Esophagus squamous epithelium (tissue), 5 donors: ENCODE results near the gene KRTAP5-1. TPM values are rescaled to one million over a fixed set of nuclear protein-coding genes. Genes with fewer than 3 reads are reported as not detected.

Experiments
- DNase-seq: peaks from one replicate; lab custom pipeline; 2025; lab: John Stamatoyannopoulos, UW
- H3K27ac ChIP-seq, 4 donors: fragments of 200-600 bp; sonication (generic); one replicate each; pipeline ENCODE4 v1.5.1; 2016 to 2019; ENCODE audit warnings: mild to moderate bottlenecking in 1 of 4
- H3K27me3 ChIP-seq, 4 donors: fragments of 200-600 bp; sonication (generic); 1 replicate in 3 of 4; 2 replicates in 1 of 4; pipeline versions ENCODE4 v1.5.1 to v1.6.0; 2017 to 2021; ENCODE audit warnings: antibody characterized with exemption in 1 of 4
- H3K36me3 ChIP-seq, 3 donors: fragments of 200-600 bp; sonication (generic); one replicate each; pipeline ENCODE4 v1.5.1; 2016 to 2019
- H3K4me1 ChIP-seq, 3 donors: fragments of 200-600 bp; sonication (generic); one replicate each; pipeline ENCODE4 v1.5.1; 2017 to 2019
- H3K4me3 ChIP-seq, 4 donors: fragments of 200-600 bp; sonication (generic); 1 replicate in 3 of 4; 2 replicates in 1 of 4; pipeline ENCODE4 v1.5.1; 2016 to 2019; ENCODE audit warnings: mild to moderate bottlenecking in 2 of 4, moderate library complexity in 1 of 4
- H3K9me3 ChIP-seq, 3 donors: fragments of 200-600 bp; sonication (generic); one replicate each; pipeline ENCODE4 v1.5.1; 2016 to 2019
- POLR2A ChIP-seq, 4 donors: fragments of 450-650 bp; IDR thresholded peaks; one replicate each; pipeline ENCODE4 v1.6.1; 2017; ENCODE audit warnings: antibody characterized with exemption in 4 of 4, mild to moderate bottlenecking in 4 of 4, moderate library complexity in 3 of 4
- WGBS, 2 donors: methylation state at CpG; one replicate each; pipeline ENCODE4 v1.1.5; 2018; 5-methylcytosine and 5-hydroxymethylcytosine counted together
- intact Hi-C: fragments of 100-400 bp; cut with DNase I; formaldehyde crosslinking; loops from one replicate; pipeline ENCODE4 v1.15.0; 2022
- total RNA-seq, 4 donors: library from RNA; depleted of rRNA; stranded (reverse); fragments of >200 nt; gene quantifications; one replicate each; pipeline ENCODE4 v1.1.0, GENCODE V29; 2016
- TF ChIP-seq, protein P1 (sequence below), 6 experiments: fragments of 450-650 bp in 4 of 6; fragments of 200-600 bp in 2 of 6; sonication (generic) in 2 of 6; IDR thresholded peaks; one replicate each; pipeline ENCODE4 v1.5.1; 2016 to 2019; ENCODE audit warnings: antibody characterized with exemption in 6 of 6, mild to moderate bottlenecking in 4 of 6, moderate library complexity in 4 of 6
- donor health status: DM: yes; HTN: yes; CAD: no.

The KRTAP5-1 gene
- total RNA-seq, 4 donors from 2014 or later = not detected

DNA sequence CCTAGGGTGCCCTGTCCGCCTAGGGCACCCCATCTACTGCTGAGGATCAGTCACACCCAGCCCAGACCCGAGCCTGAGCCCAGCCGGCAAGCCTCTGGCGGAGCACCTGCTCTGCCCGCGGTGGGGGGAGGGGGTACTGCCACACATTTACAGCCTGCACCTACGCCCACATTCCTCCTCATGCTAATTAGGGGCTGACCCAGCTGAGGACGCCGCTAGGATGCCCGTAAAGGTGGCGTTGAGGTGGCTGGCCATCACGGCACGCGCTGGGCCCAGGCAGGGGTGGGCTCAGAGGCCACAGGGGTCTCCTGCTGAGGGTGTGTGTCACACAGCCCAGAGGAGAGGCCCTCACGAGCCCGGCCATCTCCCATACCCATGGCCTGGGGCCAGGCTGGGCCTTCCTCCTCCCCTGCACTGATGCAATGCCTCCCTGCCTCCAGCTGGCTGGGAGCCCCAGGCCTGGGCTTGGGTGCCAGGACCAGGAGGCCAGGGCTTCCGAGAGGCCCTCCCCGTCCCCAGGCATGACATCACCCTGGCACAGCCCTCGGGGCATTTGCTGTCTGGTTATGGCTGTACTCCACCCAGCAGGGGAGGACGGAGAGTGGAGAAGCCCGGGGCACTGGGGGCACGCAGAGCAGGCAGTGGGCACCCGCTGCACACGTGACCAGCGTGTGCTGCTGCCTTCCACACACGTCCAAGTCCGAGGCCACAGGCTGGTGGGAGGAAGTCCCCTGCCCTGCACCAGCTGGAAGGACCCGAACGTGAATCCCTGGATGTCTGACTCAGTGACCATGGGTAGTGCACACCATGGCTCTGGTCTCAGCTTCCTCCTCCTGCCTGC is 25.8 kb downstream of the KRTAP5-1 start:
- intact Hi-C loops = no loop called here
- Histone ChIP-seq H3K36me3 (no peaks in the 10 kb centered on the region), H3K9me3 (no peaks in the 10 kb centered on the region), H3K4me1 (peaks cover 22 to 38% (median 23%) of the 10 kb centered on the region in 3 donors), H3K27me3 (peaks cover 0 to 69% (median 0%) of the 10 kb centered on the region in 4 donors), H3K4me3 (peak overlapping the region in 1 of 4 donors; percentile 27), H3K27ac (peak overlapping the region; percentile 49 to 91 (median 80))
- TF ChIP-seq POLR2A (IDR thresholded peaks at IDR 0.05) = no peak
- TF ChIP-seq, protein P1, sequence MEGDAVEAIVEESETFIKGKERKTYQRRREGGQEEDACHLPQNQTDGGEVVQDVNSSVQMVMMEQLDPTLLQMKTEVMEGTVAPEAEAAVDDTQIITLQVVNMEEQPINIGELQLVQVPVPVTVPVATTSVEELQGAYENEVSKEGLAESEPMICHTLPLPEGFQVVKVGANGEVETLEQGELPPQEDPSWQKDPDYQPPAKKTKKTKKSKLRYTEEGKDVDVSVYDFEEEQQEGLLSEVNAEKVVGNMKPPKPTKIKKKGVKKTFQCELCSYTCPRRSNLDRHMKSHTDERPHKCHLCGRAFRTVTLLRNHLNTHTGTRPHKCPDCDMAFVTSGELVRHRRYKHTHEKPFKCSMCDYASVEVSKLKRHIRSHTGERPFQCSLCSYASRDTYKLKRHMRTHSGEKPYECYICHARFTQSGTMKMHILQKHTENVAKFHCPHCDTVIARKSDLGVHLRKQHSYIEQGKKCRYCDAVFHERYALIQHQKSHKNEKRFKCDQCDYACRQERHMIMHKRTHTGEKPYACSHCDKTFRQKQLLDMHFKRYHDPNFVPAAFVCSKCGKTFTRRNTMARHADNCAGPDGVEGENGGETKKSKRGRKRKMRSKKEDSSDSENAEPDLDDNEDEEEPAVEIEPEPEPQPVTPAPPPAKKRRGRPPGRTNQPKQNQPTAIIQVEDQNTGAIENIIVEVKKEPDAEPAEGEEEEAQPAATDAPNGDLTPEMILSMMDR (IDR thresholded peaks at IDR 0.05) = no peak
- no peak for DNase-seq
- WGBS, 2 donors = no CpG with 5 or more reads among the region's 29 CpGs

GRCh38 chr11:1558775-1559110 is 26.3 kb downstream of the KRTAP5-1 start:
- H3K36me3 ChIP-seq = no peaks in the 10 kb centered on the region
- peak overlapping the region in 1 of 4 donors; percentile 27 for H3K4me3 ChIP-seq
- no peaks in the 10 kb centered on the region for H3K9me3 ChIP-seq
- H3K27ac ChIP-seq = peak overlapping the region; percentile 49 to 91 (median 80)
- intact Hi-C loops = no loop called here
- H3K4me1 ChIP-seq = peaks cover 23 to 39% (median 26%) of the 10 kb centered on the region in 3 donors
- TF ChIP-seq, protein P1 (IDR thresholded peaks at IDR 0.05) = no peak
- TF ChIP-seq POLR2A (IDR thresholded peaks at IDR 0.05) = no peak
- no peak for DNase-seq
- 81% methylated on average over 2 of the region's 12 CpGs; no CpG with 5 or more reads in 1 of the 2 donors for WGBS, 2 donors
- peaks cover 0 to 69% (median 0%) of the 10 kb centered on the region in 4 donors for H3K27me3 ChIP-seq

GRCh38 chr11:1557904-1558774 is 26.9 kb downstream of the KRTAP5-1 start:
- Histone ChIP-seq H3K9me3 (no peaks in the 10 kb centered on the region), H3K36me3 (no peaks in the 10 kb centered on the region), H3K4me3 (peak overlapping the region in 1 of 4 donors; percentile 15), H3K27ac (peak overlapping the region; percentile 49 to 91 (median 80)), H3K4me1 (peaks cover 23 to 45% (median 27%) of the 10 kb centered on the region in 3 donors), H3K27me3 (peaks cover 0 to 67% (median 0%) of the 10 kb centered on the region in 4 donors)
- 20 to 42% methylated on average over 3 to 12 of the region's 29 CpGs for WGBS, 2 donors
- intact Hi-C loops = no loop called here
- no peak for TF ChIP-seq POLR2A (IDR thresholded peaks at IDR 0.05)
- TF ChIP-seq, protein P1 (IDR thresholded peaks at IDR 0.05) = no peak
- DNase-seq = no peak

DNA sequence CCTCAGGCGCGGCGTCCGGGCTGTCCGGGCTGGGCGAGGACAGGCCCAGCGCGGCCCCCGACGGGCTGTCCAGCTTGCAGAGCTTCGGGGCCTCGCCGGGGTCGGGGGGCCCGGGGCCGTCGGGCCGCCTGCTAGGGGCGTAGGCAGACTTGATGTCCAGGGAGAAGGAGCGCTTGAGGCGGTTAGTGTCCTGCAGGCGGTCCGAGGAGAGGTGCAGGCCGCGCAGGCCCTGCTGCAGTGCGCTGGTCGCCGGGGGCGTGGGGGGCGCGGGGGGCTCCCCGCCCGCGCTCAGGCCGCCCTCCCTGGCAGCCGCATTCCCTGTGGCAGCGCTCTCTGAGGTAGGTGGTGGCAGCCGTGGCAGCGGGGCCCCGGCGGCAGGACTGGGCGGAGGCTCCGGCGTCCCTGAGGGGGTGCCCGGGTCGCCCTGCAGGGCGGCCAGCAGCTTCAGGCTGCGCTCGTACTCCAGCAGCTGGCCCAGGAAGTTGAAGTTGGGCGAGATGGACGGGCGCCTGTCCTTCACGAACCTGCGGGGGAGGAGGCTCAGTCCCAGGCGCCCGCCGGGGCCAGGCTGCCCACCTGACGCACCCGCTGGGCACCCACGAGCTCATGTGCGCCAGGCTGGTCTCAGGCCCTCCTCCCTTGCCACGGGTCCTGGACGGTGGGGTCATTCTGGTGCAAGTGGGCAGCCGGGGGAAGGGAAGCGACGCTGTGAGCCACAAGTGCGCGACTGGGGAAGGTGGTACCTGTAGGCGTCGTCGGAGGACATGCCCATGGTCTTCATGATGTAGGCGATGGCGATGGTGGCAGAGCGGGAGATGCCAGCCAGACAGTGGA is 27.8 kb downstream of the KRTAP5-1 start:
- WGBS, 2 donors = 90 to 99% methylated on average over 6 to 11 of the region's 74 CpGs
- H3K4me3 ChIP-seq = no peak overlapping the region

More for the DNA sequence above, 27.8 kb downstream of the KRTAP5-1 start:
- intact Hi-C loops = no loop called here
- Histone ChIP-seq H3K27me3 (peaks cover 0 to 75% (median 0%) of the 10 kb centered on the region in 4 donors), H3K9me3 (no peaks in the 10 kb centered on the region), H3K36me3 (no peaks in the 10 kb centered on the region), H3K4me1 (peaks cover 23 to 48% (median 27%) of the 10 kb centered on the region in 3 donors), H3K27ac (peak overlapping the region in 3 of 4 donors; percentile 77 to 91 (median 84))
- no peak for DNase-seq
- TF ChIP-seq POLR2A (IDR thresholded peaks at IDR 0.05) = no peak
- TF ChIP-seq, protein P1 (IDR thresholded peaks at IDR 0.05) = no peak
